Measurements from ENCODE around the gene GPR143. TPM values are rescaled to one million over a fixed set of nuclear protein-coding genes. Genes with fewer than 3 reads are reported as not detected.

The GPR143 gene
- total and polyA plus RNA-seq, 9 of the 15 experiments (the other 6 are each of a cell fraction or from before 2014, with no cell fraction given): not detected

DNA sequence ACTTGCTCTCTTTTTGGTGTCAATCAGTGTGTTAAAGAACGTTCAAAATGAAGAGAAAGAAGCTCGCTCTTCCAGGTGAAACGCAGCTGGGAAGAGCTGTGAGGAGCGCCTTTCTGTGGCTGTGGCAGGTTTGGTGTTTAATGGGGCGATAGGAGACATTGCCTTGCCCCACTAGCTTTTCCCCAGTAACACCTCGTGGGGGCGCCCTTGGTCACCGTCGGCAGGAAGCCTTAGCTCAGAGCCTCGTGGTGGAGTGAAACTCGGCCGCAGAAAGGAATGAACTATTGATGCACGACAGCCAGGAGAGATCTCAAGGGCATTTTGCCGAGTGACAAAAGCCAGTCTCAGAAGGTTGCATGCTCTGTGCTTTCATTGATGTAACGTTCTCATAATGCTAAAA is 65.1 kb downstream of the GPR143 start (continued):
- TF ChIP-seq, protein P1, sequence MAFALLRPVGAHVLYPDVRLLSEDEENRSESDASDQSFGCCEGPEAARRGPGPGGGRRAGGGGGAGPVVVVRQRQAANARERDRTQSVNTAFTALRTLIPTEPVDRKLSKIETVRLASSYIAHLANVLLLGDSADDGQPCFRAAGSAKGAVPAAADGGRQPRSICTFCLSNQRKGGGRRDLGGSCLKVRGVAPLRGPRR (CRISPR knock-in tag; IDR thresholded peaks at IDR 0.05): no peak
- TF ChIP-seq MYNN (IDR thresholded peaks at IDR 0.05) (no peak), MYNN (CRISPR knock-in tag; IDR thresholded peaks at IDR 0.05) (no peak)

DNA sequence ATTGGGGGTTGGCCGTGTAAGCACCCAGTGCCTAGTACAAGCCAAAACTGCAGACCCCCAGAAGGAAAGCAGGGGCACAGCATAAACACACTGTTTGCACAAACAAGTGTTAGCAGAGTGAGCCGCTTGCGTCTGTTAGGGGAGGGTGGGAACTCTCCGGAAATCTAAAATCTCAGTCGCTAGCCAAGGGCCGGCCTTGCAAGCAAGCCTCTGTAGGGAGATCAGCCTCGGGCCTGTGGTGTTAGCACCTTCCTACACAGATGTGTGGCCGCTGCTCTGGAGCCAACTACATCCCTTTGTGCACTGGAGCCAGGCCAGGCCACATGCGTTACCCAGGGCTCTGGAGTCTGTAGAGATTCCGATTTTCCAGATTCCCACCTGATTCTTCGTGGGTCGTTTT is 67.1 kb downstream of the GPR143 start:
- Histone ChIP-seq H3K9me1 (ENCODE audit: control insufficient read depth, insufficient read depth, low read length) (no peaks in the 10 kb centered on the region), H4K20me1 (replicated peaks; ENCODE audit: control insufficient read depth, insufficient read depth, low read length) (no peaks in the 10 kb centered on the region), H3K4me1 (replicated peaks in 1 of 2; ENCODE audit: control insufficient read depth in 2 of 2, insufficient read depth in 2 of 2, low read length in 2 of 2) (no peaks in the 10 kb centered on the region), H3K9me3 (replicated peaks; ENCODE audit: control insufficient read depth, insufficient read depth, low read depth, low read length) (no peaks in the 10 kb centered on the region), H3K36me3 (ENCODE audit: control insufficient read depth, insufficient read depth, low read length) (peaks cover 46% of the 10 kb centered on the region; the same call in 2 of the 3 replicates), H3K4me3 (no peak overlapping the region), H3K4me2 (ENCODE audit: insufficient read depth, low read length) (no peak overlapping the region), H3K79me2 (ENCODE audit: control insufficient read depth, insufficient read depth, low read length) (no peaks in the 10 kb centered on the region), H3K9ac (ENCODE audit: insufficient read depth in 1 of 2, low read depth in 2 of 2, low read length in 2 of 2) (no peak overlapping the region), H2AFZ (ENCODE audit: low read depth, low read length) (no peak overlapping the region), H3K27ac (ENCODE audit: extremely low read depth, low read depth, low read length) (no peak overlapping the region), H3K27me3 (ENCODE audit: control insufficient read depth in 2 of 2, insufficient read depth in 2 of 2, low read length in 2 of 2) (no peaks in the 10 kb centered on the region)
- intact Hi-C loops (cut with micrococcal nuclease): no loop called here
- BruUV-seq (replicated peaks): no TSS peak
- FAIRE-seq (no peak), DNase-seq (ENCODE audit: extremely low read depth in 1 of 4, low spot score in 3 of 4) (no peak), ATAC-seq (no peak)
- in situ Hi-C loops (cut with MboI): no loop called here
- CTCF ChIA-PET (ENCODE audit: low intra/inter-chr PET ratio): no interaction called here
- POLR2A ChIA-PET: interaction anchor here (0.6 kb wide), 1 partner anchor 727 kb away, joined by 3 read pairs; no protein-coding TSS in a partner anchor
- WGBS (ENCODE audit: insufficient coverage, low coverage, missing lambda C conversion rate): 94% methylated on average over 11 of the region's 12 CpGs
- TF ChIP-seq, protein P2, sequence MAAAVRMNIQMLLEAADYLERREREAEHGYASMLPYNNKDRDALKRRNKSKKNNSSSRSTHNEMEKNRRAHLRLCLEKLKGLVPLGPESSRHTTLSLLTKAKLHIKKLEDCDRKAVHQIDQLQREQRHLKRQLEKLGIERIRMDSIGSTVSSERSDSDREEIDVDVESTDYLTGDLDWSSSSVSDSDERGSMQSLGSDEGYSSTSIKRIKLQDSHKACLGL (CRISPR knock-in tag; IDR thresholded peaks at IDR 0.05; ENCODE audit: borderline replicate concordance, poor library complexity, severe bottlenecking): no peak
- TF ChIP-seq SRF (CRISPR knock-in tag; IDR thresholded peaks at IDR 0.05): no peak
- no peak for TF ChIP-seq ESRRA (IDR thresholded peaks at IDR 0.05; ENCODE audit: borderline replicate concordance, low read depth)
- TF ChIP-seq, protein P3, sequence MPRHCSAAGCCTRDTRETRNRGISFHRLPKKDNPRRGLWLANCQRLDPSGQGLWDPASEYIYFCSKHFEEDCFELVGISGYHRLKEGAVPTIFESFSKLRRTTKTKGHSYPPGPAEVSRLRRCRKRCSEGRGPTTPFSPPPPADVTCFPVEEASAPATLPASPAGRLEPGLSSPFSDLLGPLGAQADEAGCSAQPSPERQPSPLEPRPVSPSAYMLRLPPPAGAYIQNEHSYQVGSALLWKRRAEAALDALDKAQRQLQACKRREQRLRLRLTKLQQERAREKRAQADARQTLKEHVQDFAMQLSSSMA (CRISPR knock-in tag; IDR thresholded peaks at IDR 0.05): no peak
- no peak for TF ChIP-seq SAFB (IDR thresholded peaks at IDR 0.05; ENCODE audit: borderline replicate concordance, low read depth, low read length)
- TF ChIP-seq, protein P4, sequence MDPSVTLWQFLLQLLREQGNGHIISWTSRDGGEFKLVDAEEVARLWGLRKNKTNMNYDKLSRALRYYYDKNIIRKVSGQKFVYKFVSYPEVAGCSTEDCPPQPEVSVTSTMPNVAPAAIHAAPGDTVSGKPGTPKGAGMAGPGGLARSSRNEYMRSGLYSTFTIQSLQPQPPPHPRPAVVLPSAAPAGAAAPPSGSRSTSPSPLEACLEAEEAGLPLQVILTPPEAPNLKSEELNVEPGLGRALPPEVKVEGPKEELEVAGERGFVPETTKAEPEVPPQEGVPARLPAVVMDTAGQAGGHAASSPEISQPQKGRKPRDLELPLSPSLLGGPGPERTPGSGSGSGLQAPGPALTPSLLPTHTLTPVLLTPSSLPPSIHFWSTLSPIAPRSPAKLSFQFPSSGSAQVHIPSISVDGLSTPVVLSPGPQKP (CRISPR knock-in tag; IDR thresholded peaks at IDR 0.05): no peak
- TF ChIP-seq ETV1 (tag; conservative IDR thresholded peaks at IDR 0.05; ENCODE audit: low read depth): no peak
- TF ChIP-seq, protein P5, sequence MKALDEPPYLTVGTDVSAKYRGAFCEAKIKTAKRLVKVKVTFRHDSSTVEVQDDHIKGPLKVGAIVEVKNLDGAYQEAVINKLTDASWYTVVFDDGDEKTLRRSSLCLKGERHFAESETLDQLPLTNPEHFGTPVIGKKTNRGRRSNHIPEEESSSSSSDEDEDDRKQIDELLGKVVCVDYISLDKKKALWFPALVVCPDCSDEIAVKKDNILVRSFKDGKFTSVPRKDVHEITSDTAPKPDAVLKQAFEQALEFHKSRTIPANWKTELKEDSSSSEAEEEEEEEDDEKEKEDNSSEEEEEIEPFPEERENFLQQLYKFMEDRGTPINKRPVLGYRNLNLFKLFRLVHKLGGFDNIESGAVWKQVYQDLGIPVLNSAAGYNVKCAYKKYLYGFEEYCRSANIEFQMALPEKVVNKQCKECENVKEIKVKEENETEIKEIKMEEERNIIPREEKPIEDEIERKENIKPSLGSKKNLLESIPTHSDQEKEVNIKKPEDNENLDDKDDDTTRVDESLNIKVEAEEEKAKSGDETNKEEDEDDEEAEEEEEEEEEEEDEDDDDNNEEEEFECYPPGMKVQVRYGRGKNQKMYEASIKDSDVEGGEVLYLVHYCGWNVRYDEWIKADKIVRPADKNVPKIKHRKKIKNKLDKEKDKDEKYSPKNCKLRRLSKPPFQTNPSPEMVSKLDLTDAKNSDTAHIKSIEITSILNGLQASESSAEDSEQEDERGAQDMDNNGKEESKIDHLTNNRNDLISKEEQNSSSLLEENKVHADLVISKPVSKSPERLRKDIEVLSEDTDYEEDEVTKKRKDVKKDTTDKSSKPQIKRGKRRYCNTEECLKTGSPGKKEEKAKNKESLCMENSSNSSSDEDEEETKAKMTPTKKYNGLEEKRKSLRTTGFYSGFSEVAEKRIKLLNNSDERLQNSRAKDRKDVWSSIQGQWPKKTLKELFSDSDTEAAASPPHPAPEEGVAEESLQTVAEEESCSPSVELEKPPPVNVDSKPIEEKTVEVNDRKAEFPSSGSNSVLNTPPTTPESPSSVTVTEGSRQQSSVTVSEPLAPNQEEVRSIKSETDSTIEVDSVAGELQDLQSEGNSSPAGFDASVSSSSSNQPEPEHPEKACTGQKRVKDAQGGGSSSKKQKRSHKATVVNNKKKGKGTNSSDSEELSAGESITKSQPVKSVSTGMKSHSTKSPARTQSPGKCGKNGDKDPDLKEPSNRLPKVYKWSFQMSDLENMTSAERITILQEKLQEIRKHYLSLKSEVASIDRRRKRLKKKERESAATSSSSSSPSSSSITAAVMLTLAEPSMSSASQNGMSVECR (CRISPR knock-in tag; IDR thresholded peaks at IDR 0.05): no peak
- TF ChIP-seq SMAD4 (CRISPR knock-in tag; conservative IDR thresholded peaks at IDR 0.05): no peak
- no peak for TF ChIP-seq MCM2 (IDR thresholded peaks at IDR 0.05; ENCODE audit: low read depth)
